ENCODE measurements around the gene SMIM43.

The SMIM43 gene

GRCh38 chr4:121714548-121714947, 50.4 kb downstream of the SMIM43 start:
- Histone ChIP-seq H3K27me3 (ENCODE audit: insufficient read depth, low read length, poor library complexity, severe bottlenecking) (no peaks in the 10 kb centered on the region), H3K9me2 (replicated peaks; ENCODE audit: low read depth, low read length) (0 out of 2 replicates have a peak, but pooled peaks cover 4% of the 10 kb centered on the region), H3K79me2 (ENCODE audit: insufficient read depth, low read length) (no peaks in the 10 kb centered on the region), H3F3A (ENCODE audit: low read depth) (no peaks in the 10 kb centered on the region), H3K4me3 (ENCODE audit: low read length, poor library complexity, severe bottlenecking) (no peak overlapping the region), H2AFZ (ENCODE audit: low read length) (no peak overlapping the region), H3K4me2 (ENCODE audit: low read depth, low read length, poor library complexity, severe bottlenecking) (no peak overlapping the region), H4K20me1 (ENCODE audit: insufficient read depth, low read length, poor library complexity, severe bottlenecking) (no peaks in the 10 kb centered on the region), H3K9ac (ENCODE audit: low read depth, low read length, poor library complexity, severe bottlenecking) (no peak overlapping the region), H3K4me1 (ENCODE audit: insufficient read depth, low read length, poor library complexity, severe bottlenecking) (no peaks in the 10 kb centered on the region), H3K9me3 (ENCODE audit: insufficient read depth, low read depth, low read length) (no peaks in the 10 kb centered on the region), H3K36me3 (ENCODE audit: insufficient read depth, low read length) (no peaks in the 10 kb centered on the region)
- TF ChIP-seq EZH2phosphoT487 (IDR thresholded peaks at IDR 0.05; ENCODE audit: borderline replicate concordance) (no peak), CTCF (conservative IDR thresholded peaks at IDR 0.05; ENCODE audit: low read length) (no peak)

DNA sequence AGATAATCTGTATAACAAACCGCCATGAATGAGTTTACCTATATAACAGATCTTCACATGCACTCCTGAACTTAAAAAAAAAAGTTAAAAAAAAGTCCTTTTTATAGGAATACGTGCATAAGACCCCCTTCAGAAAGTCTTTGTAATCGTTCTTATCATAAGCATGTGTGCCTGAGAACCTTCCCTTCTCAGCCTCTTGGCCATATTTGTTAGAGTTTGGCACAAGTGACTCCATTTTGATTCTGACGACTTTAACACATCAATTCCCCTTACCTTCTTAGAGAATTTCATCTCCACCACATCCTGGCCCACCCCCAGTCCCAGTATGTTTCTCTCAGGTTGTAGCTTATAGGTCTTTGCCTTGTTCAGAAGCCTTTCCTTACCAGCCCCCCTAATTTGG, 52.2 kb downstream of the SMIM43 start:
- H3K9ac ChIP-seq (ENCODE audit: low read depth, low read length, poor library complexity, severe bottlenecking): no peak overlapping the region
- H3K36me3 ChIP-seq (ENCODE audit: insufficient read depth, low read length): no peaks in the 10 kb centered on the region
- H3K79me2 ChIP-seq (ENCODE audit: insufficient read depth, low read length): no peaks in the 10 kb centered on the region
- no peak overlapping the region for H3K4me2 ChIP-seq (ENCODE audit: low read depth, low read length, poor library complexity, severe bottlenecking)
- no peaks in the 10 kb centered on the region for H3K4me1 ChIP-seq (ENCODE audit: insufficient read depth, low read length, poor library complexity, severe bottlenecking)
- TF ChIP-seq CTCF (conservative IDR thresholded peaks at IDR 0.05; ENCODE audit: low read length) (no peak), EZH2phosphoT487 (IDR thresholded peaks at IDR 0.05; ENCODE audit: borderline replicate concordance) (no peak)
- no peaks in the 10 kb centered on the region for H4K20me1 ChIP-seq (ENCODE audit: insufficient read depth, low read length, poor library complexity, severe bottlenecking)
- H3K4me3 ChIP-seq (ENCODE audit: low read length, poor library complexity, severe bottlenecking): no peak overlapping the region
- no peak overlapping the region for H2AFZ ChIP-seq (ENCODE audit: low read length)
- 0 out of 2 replicates have a peak, but pooled peaks cover 4% of the 10 kb centered on the region for H3K9me2 ChIP-seq (replicated peaks; ENCODE audit: low read depth, low read length)
- H3K27me3 ChIP-seq (ENCODE audit: insufficient read depth, low read length, poor library complexity, severe bottlenecking): no peaks in the 10 kb centered on the region
- no peaks in the 10 kb centered on the region for H3K9me3 ChIP-seq (ENCODE audit: insufficient read depth, low read depth, low read length)
- no peaks in the 10 kb centered on the region for H3F3A ChIP-seq (ENCODE audit: low read depth)

DNA sequence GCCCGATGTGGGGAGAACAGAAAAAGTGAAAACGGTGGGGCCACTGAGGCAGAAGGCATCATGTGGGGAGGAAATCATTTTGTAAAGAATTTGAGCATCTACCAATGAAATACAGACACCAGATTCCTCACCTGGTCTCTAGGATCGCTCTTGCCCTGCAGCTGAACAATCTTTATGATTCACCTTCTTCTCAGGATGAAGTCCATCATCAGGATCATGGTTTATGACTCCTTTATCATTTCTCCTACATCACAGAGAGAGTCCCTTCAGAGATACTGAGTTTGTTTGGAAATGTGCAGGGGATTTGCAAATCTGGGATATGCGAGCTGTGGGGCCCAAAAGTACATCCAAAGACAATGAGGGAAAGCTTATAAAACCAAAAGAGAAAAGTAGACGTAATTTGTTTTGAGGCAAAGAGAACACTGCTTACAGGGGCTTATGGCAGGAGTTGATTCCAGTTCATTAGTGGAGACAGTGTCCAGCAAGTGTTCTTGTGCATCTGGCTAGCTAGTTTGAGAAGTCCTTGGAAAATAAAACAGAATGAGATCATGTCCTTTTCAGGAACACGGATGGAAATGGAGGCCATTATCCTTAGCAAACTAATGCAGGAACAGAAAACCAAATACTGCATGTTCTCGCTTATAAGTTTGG, 52.8 kb downstream of the SMIM43 start:
- TF ChIP-seq EZH2phosphoT487 (IDR thresholded peaks at IDR 0.05; ENCODE audit: borderline replicate concordance) (no peak), CTCF (conservative IDR thresholded peaks at IDR 0.05; ENCODE audit: low read length) (no peak)
- H4K20me1 ChIP-seq (ENCODE audit: insufficient read depth, low read length, poor library complexity, severe bottlenecking): no peaks in the 10 kb centered on the region
- H3K4me1 ChIP-seq (ENCODE audit: insufficient read depth, low read length, poor library complexity, severe bottlenecking): no peaks in the 10 kb centered on the region
- H3K79me2 ChIP-seq (ENCODE audit: insufficient read depth, low read length): no peaks in the 10 kb centered on the region
- H3F3A ChIP-seq (ENCODE audit: low read depth): no peaks in the 10 kb centered on the region
- no peaks in the 10 kb centered on the region for H3K36me3 ChIP-seq (ENCODE audit: insufficient read depth, low read length)
- H3K9me2 ChIP-seq (replicated peaks; ENCODE audit: low read depth, low read length): no peaks in the 10 kb centered on the region
- H3K9ac ChIP-seq (ENCODE audit: low read depth, low read length, poor library complexity, severe bottlenecking): no peak overlapping the region
- H3K4me2 ChIP-seq (ENCODE audit: low read depth, low read length, poor library complexity, severe bottlenecking): no peak overlapping the region
- H2AFZ ChIP-seq (ENCODE audit: low read length): no peak overlapping the region
- no peaks in the 10 kb centered on the region for H3K9me3 ChIP-seq (ENCODE audit: insufficient read depth, low read depth, low read length)
- no peak overlapping the region for H3K4me3 ChIP-seq (ENCODE audit: low read length, poor library complexity, severe bottlenecking)
- H3K27me3 ChIP-seq (ENCODE audit: insufficient read depth, low read length, poor library complexity, severe bottlenecking): no peaks in the 10 kb centered on the region

Measured in Loucy (cell line).